ENCODE measurements around the gene FBXO36.
"Not testable (repeated sequence)": the region's sequence is repeated elsewhere in the genome, so short reads cannot be mapped to it uniquely, and the experiment has no call there.

Gene FBXO36

GRCh38 chr2:229922449-229923386 lies at the start of gene FBXO36:
TSS of gene FBXO36 (plus strand) at chr2:229922503. CDS start at chr2:229922514, 11 bp downstream.
- no peak for DNase-seq (ENCODE audit: low read depth, low spot score)

- no peak for DNase-seq (ENCODE audit: low read depth, low spot score)
Measured at GRCh38 chr2:229873123-229873581, 49.2 kb upstream of the FBXO36 start.

GRCh38 chr2:229874647-229875046 lies 47.7 kb upstream of the FBXO36 start:
- no peak for DNase-seq (ENCODE audit: low read depth, low spot score)

GRCh38 chr2:229875549-229875948 lies 46.8 kb upstream of the FBXO36 start:
- DNase-seq (ENCODE audit: low read depth, low spot score), result no peak

GRCh38 chr2:229879191-229879950 lies 42.9 kb upstream of the FBXO36 start:
- DNase-seq (ENCODE audit: low read depth, low spot score), result no peak

- no peak for DNase-seq (ENCODE audit: low read depth, low spot score)
Measured at GRCh38 chr2:229880892-229881586, 41.3 kb upstream of the FBXO36 start.

GRCh38 chr2:229882583-229882982 lies 39.7 kb upstream of the FBXO36 start:
- DNase-seq (ENCODE audit: low read depth, low spot score), result no peak

- DNase-seq (ENCODE audit: low read depth, low spot score), result no peak
Measured at GRCh38 chr2:229884775-229885699, 37.3 kb upstream of the FBXO36 start.

- no peak for DNase-seq (ENCODE audit: low read depth, low spot score)
Measured at GRCh38 chr2:229887441-229887840, 34.9 kb upstream of the FBXO36 start.

- DNase-seq (ENCODE audit: low read depth, low spot score), result no peak
Measured at GRCh38 chr2:229888031-229888430, 34.3 kb upstream of the FBXO36 start.

- DNase-seq (ENCODE audit: low read depth, low spot score), result no peak
Measured at GRCh38 chr2:229889023-229889422, 33.3 kb upstream of the FBXO36 start.

- no peak for DNase-seq (ENCODE audit: low read depth, low spot score)
Measured at GRCh38 chr2:229896857-229897256, 25.4 kb upstream of the FBXO36 start.

GRCh38 chr2:229899604-229900003 lies 22.7 kb upstream of the FBXO36 start:
- DNase-seq (ENCODE audit: low read depth, low spot score), result no peak

- no peak for DNase-seq (ENCODE audit: low read depth, low spot score)
Measured at GRCh38 chr2:229900012-229900411, 22.3 kb upstream of the FBXO36 start.

- DNase-seq (ENCODE audit: low read depth, low spot score), result not testable (repeated sequence)
Measured at GRCh38 chr2:229900514-229900913, 21.8 kb upstream of the FBXO36 start.

GRCh38 chr2:229901819-229902218 lies 20.5 kb upstream of the FBXO36 start:
- no peak for DNase-seq (ENCODE audit: low read depth, low spot score)

GRCh38 chr2:229903037-229903436 lies 19.3 kb upstream of the FBXO36 start:
- no peak for DNase-seq (ENCODE audit: low read depth, low spot score)

GRCh38 chr2:229905601-229906000 lies 16.7 kb upstream of the FBXO36 start:
- no peak for DNase-seq (ENCODE audit: low read depth, low spot score)

GRCh38 chr2:229909090-229909489 lies 13.2 kb upstream of the FBXO36 start:
- DNase-seq (ENCODE audit: low read depth, low spot score), result no peak

GRCh38 chr2:229910147-229910831 lies 12.0 kb upstream of the FBXO36 start:
- DNase-seq (ENCODE audit: low read depth, low spot score), result no peak
